ENCODE measurements around the gene TBL1X. TPM values are rescaled to one million over a fixed set of nuclear protein-coding genes. Genes with fewer than 3 reads are reported as not detected.

TBL1X gene
- total and polyA plus RNA-seq, 2 donors (not counting 1 experiment from before 2014, with no cell fraction given) = 8.8 to 65.1 TPM

DNA sequence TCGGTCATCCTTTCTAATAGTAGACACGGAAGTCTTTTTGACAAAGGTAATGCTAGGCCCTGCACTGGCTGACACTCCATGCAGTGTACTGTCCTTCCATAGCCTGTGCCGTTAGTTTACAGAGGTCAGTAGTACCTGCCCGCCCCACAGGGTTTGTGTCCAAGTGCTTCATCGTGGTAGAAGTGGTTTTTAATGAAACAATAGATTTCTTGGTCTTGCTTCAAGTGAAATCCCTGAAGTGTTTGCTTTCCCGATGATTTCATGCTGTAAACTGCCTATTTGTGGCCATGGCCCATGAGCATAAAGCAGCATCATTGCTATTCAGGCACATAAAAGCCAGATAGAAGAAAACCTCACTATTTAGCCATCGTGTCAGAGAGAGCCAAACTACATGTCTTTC, 161.5 kb downstream of the TBL1X start:
- Histone ChIP-seq H3K9me3 (ENCODE audit: control extremely low read depth in 1 of 3, control insufficient read depth in 2 of 3, insufficient read depth in 1 of 3, low read length in 2 of 3) (no peaks in the 10 kb centered on the region), H3K27ac (ENCODE audit: low read length in 2 of 2) (no peak overlapping the region), H3K4me1 (ENCODE audit: control insufficient read depth in 2 of 2, insufficient read depth in 2 of 2, low read length in 2 of 2) (no peaks in the 10 kb centered on the region), H2AFZ (ENCODE audit: insufficient read depth, low read depth, low read length, poor library complexity, severe bottlenecking) (no peak overlapping the region), H4K20me1 (ENCODE audit: control insufficient read depth, insufficient read depth, low read length, poor library complexity, severe bottlenecking) (peaks cover 9% of the 10 kb centered on the region), H3K9ac (ENCODE audit: low read length) (no peak overlapping the region), H3K4me3 (ENCODE audit: control extremely low read depth in 1 of 5, extremely low read depth in 1 of 5, insufficient read depth in 1 of 5, low read depth in 2 of 5, low read length in 4 of 5) (no peak overlapping the region), H3K79me2 (ENCODE audit: control insufficient read depth, insufficient read depth, low read length) (no peaks in the 10 kb centered on the region), H3K36me3 (replicated peaks in 1 of 2; ENCODE audit: control extremely low read depth in 1 of 2, control insufficient read depth in 1 of 2, extremely low read depth in 1 of 2, insufficient read depth in 2 of 2, low read length in 1 of 2) (no peaks in the 10 kb centered on the region), H3K4me2 (replicated peaks; ENCODE audit: low read depth, low read length, poor library complexity, severe bottlenecking) (no peak overlapping the region), H3K27me3 (replicated peaks in 1 of 4; ENCODE audit: control extremely low read depth in 1 of 4, control insufficient read depth in 3 of 4, insufficient read depth in 4 of 4, low read length in 3 of 4) (no peaks in the 10 kb centered on the region)
- no peaks in the 10 kb centered on the region for H3K27me3 Mint-ChIP-seq
- intact Hi-C loops (cut with micrococcal nuclease) = no loop called here
- DNase-seq = no peak
- no peak for ATAC-seq (ENCODE audit: low read depth)
- H3K4me1 Mint-ChIP-seq = peaks cover 27% of the 10 kb centered on the region
- no peak overlapping the region for H3K27ac Mint-ChIP-seq
- CTCF ChIA-PET = no interaction called here
- TF ChIP-seq EZH2 (IDR thresholded peaks at IDR 0.05; ENCODE audit: borderline replicate concordance, insufficient read depth, low read depth, low read length, poor library complexity, severe bottlenecking) = no peak
- TF ChIP-seq, protein P1, sequence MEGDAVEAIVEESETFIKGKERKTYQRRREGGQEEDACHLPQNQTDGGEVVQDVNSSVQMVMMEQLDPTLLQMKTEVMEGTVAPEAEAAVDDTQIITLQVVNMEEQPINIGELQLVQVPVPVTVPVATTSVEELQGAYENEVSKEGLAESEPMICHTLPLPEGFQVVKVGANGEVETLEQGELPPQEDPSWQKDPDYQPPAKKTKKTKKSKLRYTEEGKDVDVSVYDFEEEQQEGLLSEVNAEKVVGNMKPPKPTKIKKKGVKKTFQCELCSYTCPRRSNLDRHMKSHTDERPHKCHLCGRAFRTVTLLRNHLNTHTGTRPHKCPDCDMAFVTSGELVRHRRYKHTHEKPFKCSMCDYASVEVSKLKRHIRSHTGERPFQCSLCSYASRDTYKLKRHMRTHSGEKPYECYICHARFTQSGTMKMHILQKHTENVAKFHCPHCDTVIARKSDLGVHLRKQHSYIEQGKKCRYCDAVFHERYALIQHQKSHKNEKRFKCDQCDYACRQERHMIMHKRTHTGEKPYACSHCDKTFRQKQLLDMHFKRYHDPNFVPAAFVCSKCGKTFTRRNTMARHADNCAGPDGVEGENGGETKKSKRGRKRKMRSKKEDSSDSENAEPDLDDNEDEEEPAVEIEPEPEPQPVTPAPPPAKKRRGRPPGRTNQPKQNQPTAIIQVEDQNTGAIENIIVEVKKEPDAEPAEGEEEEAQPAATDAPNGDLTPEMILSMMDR (IDR thresholded peaks at IDR 0.05) = no peak
- POLR2A ChIA-PET = no interaction called here
- no peaks in the 10 kb centered on the region for H3K9me3 Mint-ChIP-seq (ENCODE audit: insufficient read depth)
- H3K4me3 Mint-ChIP-seq = no peak overlapping the region
- 87% methylated on average over 3 of the region's 7 CpGs for WGBS (ENCODE audit: insufficient coverage)

DNA sequence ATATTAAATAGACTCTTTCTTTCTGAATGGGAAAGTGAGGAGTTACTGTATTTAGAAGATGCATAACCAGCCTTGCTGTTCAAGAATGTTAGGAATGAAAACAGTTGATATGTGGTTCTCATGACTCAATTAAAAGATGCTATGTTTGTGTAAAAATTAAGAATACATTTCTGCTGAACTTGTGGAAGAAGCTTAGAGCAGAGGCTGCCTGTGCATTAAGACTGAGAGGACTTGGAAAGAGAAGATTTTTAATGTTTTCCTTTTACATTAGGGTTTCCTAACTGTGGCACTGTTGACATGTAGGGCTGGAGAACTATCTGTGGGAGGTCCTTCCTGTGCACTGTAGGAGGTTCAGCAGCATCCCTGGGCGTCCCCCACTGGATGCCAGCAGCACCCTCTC, 163.1 kb downstream of the TBL1X start:
- Mint-ChIP-seq H3K9me3 (ENCODE audit: insufficient read depth) (no peaks in the 10 kb centered on the region), H3K27me3 (no peaks in the 10 kb centered on the region), H3K27ac (no peak overlapping the region), H3K4me3 (no peak overlapping the region), H3K4me1 (peaks cover 22% of the 10 kb centered on the region)
- no peak for DNase-seq
- intact Hi-C loops (cut with micrococcal nuclease) = no loop called here
- ATAC-seq (ENCODE audit: low read depth) = no peak
- peaks cover 9% of the 10 kb centered on the region for H4K20me1 ChIP-seq (ENCODE audit: control insufficient read depth, insufficient read depth, low read length, poor library complexity, severe bottlenecking)
- no peak overlapping the region for H3K9ac ChIP-seq (ENCODE audit: low read length)
- H3K27me3 ChIP-seq (replicated peaks in 1 of 4; ENCODE audit: control extremely low read depth in 1 of 4, control insufficient read depth in 3 of 4, insufficient read depth in 4 of 4, low read length in 3 of 4) = no peaks in the 10 kb centered on the region
- no peak overlapping the region for H3K4me2 ChIP-seq (replicated peaks; ENCODE audit: low read depth, low read length, poor library complexity, severe bottlenecking)
- no peak overlapping the region for H2AFZ ChIP-seq (ENCODE audit: insufficient read depth, low read depth, low read length, poor library complexity, severe bottlenecking)
- H3K79me2 ChIP-seq (ENCODE audit: control insufficient read depth, insufficient read depth, low read length) = no peaks in the 10 kb centered on the region
- CTCF ChIA-PET = no interaction called here
- no peaks in the 10 kb centered on the region for H3K36me3 ChIP-seq (replicated peaks in 1 of 2; ENCODE audit: control extremely low read depth in 1 of 2, control insufficient read depth in 1 of 2, extremely low read depth in 1 of 2, insufficient read depth in 2 of 2, low read length in 1 of 2)
- no peaks in the 10 kb centered on the region for H3K9me3 ChIP-seq (ENCODE audit: control extremely low read depth in 1 of 3, control insufficient read depth in 2 of 3, insufficient read depth in 1 of 3, low read length in 2 of 3)
- TF ChIP-seq, protein P1 (IDR thresholded peaks at IDR 0.05) = no peak
- no peak for TF ChIP-seq EZH2 (IDR thresholded peaks at IDR 0.05; ENCODE audit: borderline replicate concordance, insufficient read depth, low read depth, low read length, poor library complexity, severe bottlenecking)
- no CpG with 5 or more reads among the region's 1 CpG for WGBS (ENCODE audit: insufficient coverage)
- POLR2A ChIA-PET = no interaction called here
- no peak overlapping the region for H3K27ac ChIP-seq (ENCODE audit: low read length in 2 of 2)
- H3K4me3 ChIP-seq (ENCODE audit: control extremely low read depth in 1 of 5, extremely low read depth in 1 of 5, insufficient read depth in 1 of 5, low read depth in 2 of 5, low read length in 4 of 5) = no peak overlapping the region
- H3K4me1 ChIP-seq (ENCODE audit: control insufficient read depth in 2 of 2, insufficient read depth in 2 of 2, low read length in 2 of 2) = no peaks in the 10 kb centered on the region

Data from B cell (primary cell).